HG02973 (cell line): ENCODE data around the gene ITIH5.

ENCODE experiments used
- ATAC-seq: cut with Tn5 transposase; IDR thresholded peaks from one replicate; pipeline ENCODE4 v1.9.1; 2021; ENCODE audit warnings: moderate library complexity; ENCODE audit not compliant: unreplicated experiment

ITIH5 gene

GRCh38 chr10:7553531-7553930, 113.2 kb downstream of the ITIH5 start:
- ATAC-seq = no peak

- ATAC-seq = no peak
Observed at GRCh38 chr10:7551950-7552716, 114.6 kb downstream of the ITIH5 start.

GRCh38 chr10:7551289-7551688, 115.5 kb downstream of the ITIH5 start:
- ATAC-seq = no peak

- ATAC-seq = no peak
Observed at GRCh38 chr10:7550013-7550412, 116.8 kb downstream of the ITIH5 start.

- no peak for ATAC-seq
Observed at GRCh38 chr10:7547829-7548228, 118.9 kb downstream of the ITIH5 start.

- ATAC-seq = no peak
Observed at GRCh38 chr10:7547206-7547605, 119.6 kb downstream of the ITIH5 start.

GRCh38 chr10:7546385-7546967, 120.3 kb downstream of the ITIH5 start:
- no peak for ATAC-seq

GRCh38 chr10:7545792-7546191, 121.0 kb downstream of the ITIH5 start:
- ATAC-seq = no peak

- ATAC-seq = no peak
Observed at GRCh38 chr10:7545261-7545660, 121.5 kb downstream of the ITIH5 start.

GRCh38 chr10:7544203-7544602, 122.6 kb downstream of the ITIH5 start:
- no peak for ATAC-seq

GRCh38 chr10:7542189-7542914, 124.4 kb downstream of the ITIH5 start:
- no peak for ATAC-seq

- no peak for ATAC-seq
Observed at GRCh38 chr10:7541137-7542087, 125.4 kb downstream of the ITIH5 start.

GRCh38 chr10:7538970-7539654, 127.7 kb downstream of the ITIH5 start:
- no peak for ATAC-seq

GRCh38 chr10:7537126-7537525, 129.6 kb downstream of the ITIH5 start:
- ATAC-seq = no peak

- no peak for ATAC-seq
Observed at GRCh38 chr10:7534480-7534852, 132.3 kb downstream of the ITIH5 start.

- no peak for ATAC-seq
Observed at GRCh38 chr10:7533657-7534479, 132.9 kb downstream of the ITIH5 start.

GRCh38 chr10:7532723-7533498, 133.9 kb downstream of the ITIH5 start:
- ATAC-seq = no peak

GRCh38 chr10:7529638-7530037, 137.1 kb downstream of the ITIH5 start:
- no peak for ATAC-seq

- no peak for ATAC-seq
Observed at GRCh38 chr10:7527468-7527867, 139.3 kb downstream of the ITIH5 start.
